RWPE1 (cell line): ENCODE data around the gene PRKRA.
A peak's percentile ranks its signal among the peaks of the same experiment; 100 is the strongest.

Source experiments
- CTCF ChIA-PET: fragments of 350-600 bp; sonication (Branson Sonifier 250); formaldehyde crosslinking; extraction: SDS; loops from one replicate; lab custom pipeline; 2021; lab: Yijun Ruan, JAX
- POLR2A ChIA-PET: fragments of 400-600 bp; formaldehyde crosslinking; extraction: SDS; loops from one replicate; lab custom pipeline; 2020; ENCODE audit warnings: antibody characterized with exemption; ENCODE audit not compliant: low non-redundant PET; lab: Yijun Ruan, JAX
- DNase-seq: peaks from one replicate; pipeline ENCODE4 v3.0.0; 2012; ENCODE audit warnings: low spot score
- H3K27ac ChIP-seq: fragments of 450-650 bp; 2 replicates; pipeline ENCODE4 v1.5.1; 2017
- CTCF ChIP-seq: fragments of 450-650 bp; conservative IDR thresholded peaks from 2 replicates; pipeline ENCODE4 v1.5.1; 2017; ENCODE audit warnings: low read depth, mild to moderate bottlenecking

PRKRA gene

GRCh38 chr2:178450774-178451525 is at the start of gene PRKRA, which contains the start of gene PJVK:
Gene PRKRA (minus strand): TSS chr2:178451175. CDS start chr2:178451030, 145 bp downstream.
Gene PJVK (plus strand): TSS chr2:178451378. CDS start chr2:178453410, 2,032 bp downstream.
- POLR2A ChIA-PET: interaction anchor here (0.8 to 1.2 kb wide), 2 partner anchors 12 to 120 kb away, joined by 3 read pairs; no protein-coding TSS in a partner anchor
- peak within 1 kb of the TSS; percentile 92 for H3K27ac ChIP-seq
- no peak for TF ChIP-seq CTCF
- DNase-seq: peak; percentile 95
- CTCF ChIA-PET: interaction anchor here (0.8 kb wide), 1 partner anchor 86 kb away, joined by 3 read pairs; no protein-coding TSS in a partner anchor

GRCh38 chr2:178499640-178500039 is 48.7 kb upstream of the PRKRA start:
- POLR2A ChIA-PET: no interaction called here
- DNase-seq: no peak
- TF ChIP-seq CTCF: no peak
- H3K27ac ChIP-seq: no peak overlapping the region
- CTCF ChIA-PET: no interaction called here

GRCh38 chr2:178498137-178498536 is 47.2 kb upstream of the PRKRA start:
- no peak for TF ChIP-seq CTCF
- H3K27ac ChIP-seq: no peak overlapping the region
- no peak for DNase-seq
- ChIA-PET POLR2A (no interaction called here), CTCF (interaction anchor here (0.7 kb wide), 1 partner anchor 10 kb away, joined by 6 read pairs; no protein-coding TSS in a partner anchor)

GRCh38 chr2:178496049-178496448 is 45.1 kb upstream of the PRKRA start:
- DNase-seq: no peak
- ChIA-PET CTCF (no interaction called here), POLR2A (no interaction called here)
- TF ChIP-seq CTCF: no peak
- H3K27ac ChIP-seq: no peak overlapping the region

GRCh38 chr2:178491612-178492011 is 40.6 kb upstream of the PRKRA start:
- ChIA-PET POLR2A (no interaction called here), CTCF (no interaction called here)
- no peak overlapping the region for H3K27ac ChIP-seq
- DNase-seq: no peak
- no peak for TF ChIP-seq CTCF

GRCh38 chr2:178485356-178485755 is 34.4 kb upstream of the PRKRA start:
- TF ChIP-seq CTCF: no peak
- no peak for DNase-seq
- H3K27ac ChIP-seq: no peak overlapping the region
- ChIA-PET POLR2A (no interaction called here), CTCF (no interaction called here)
